ENCODE data around the gene MED14. TPM values are rescaled to one million over a fixed set of nuclear protein-coding genes. Genes with fewer than 3 reads are reported as not detected.

The MED14 gene
- total RNA-seq, 1 donor from 2014 or later, result 32.6 TPM

DNA sequence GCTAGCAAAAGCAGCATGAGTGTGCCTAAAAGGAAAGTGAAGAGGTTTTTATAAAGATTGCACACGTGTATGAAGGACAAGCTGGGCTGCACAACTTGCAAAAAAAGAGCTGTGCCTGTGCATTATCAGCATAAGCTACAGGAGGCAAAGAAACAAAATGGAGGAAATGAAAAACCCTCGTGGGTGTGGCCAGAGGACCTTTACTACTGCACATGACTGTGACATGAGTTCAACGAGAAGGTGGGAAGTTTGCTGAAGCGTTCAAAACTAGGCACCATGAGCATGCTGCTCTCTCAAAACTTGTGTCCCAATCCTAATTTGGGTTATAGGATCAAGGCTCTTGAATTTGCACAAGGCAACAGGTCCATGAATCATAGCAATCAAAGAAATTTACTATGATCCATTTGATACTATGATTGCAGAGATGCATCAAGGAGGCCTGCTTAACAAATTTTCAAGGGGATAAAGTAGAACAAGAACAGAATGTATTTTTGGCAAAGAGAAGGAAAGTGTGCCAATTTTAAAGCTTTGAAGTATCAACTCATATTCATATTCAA is 49.9 kb downstream of the MED14 start:
- TF ChIP-seq, protein P1, sequence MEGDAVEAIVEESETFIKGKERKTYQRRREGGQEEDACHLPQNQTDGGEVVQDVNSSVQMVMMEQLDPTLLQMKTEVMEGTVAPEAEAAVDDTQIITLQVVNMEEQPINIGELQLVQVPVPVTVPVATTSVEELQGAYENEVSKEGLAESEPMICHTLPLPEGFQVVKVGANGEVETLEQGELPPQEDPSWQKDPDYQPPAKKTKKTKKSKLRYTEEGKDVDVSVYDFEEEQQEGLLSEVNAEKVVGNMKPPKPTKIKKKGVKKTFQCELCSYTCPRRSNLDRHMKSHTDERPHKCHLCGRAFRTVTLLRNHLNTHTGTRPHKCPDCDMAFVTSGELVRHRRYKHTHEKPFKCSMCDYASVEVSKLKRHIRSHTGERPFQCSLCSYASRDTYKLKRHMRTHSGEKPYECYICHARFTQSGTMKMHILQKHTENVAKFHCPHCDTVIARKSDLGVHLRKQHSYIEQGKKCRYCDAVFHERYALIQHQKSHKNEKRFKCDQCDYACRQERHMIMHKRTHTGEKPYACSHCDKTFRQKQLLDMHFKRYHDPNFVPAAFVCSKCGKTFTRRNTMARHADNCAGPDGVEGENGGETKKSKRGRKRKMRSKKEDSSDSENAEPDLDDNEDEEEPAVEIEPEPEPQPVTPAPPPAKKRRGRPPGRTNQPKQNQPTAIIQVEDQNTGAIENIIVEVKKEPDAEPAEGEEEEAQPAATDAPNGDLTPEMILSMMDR (IDR thresholded peaks at IDR 0.05), result no peak
- H3K27me3 ChIP-seq (ENCODE audit: low read depth), result no peaks in the 10 kb centered on the region

DNA sequence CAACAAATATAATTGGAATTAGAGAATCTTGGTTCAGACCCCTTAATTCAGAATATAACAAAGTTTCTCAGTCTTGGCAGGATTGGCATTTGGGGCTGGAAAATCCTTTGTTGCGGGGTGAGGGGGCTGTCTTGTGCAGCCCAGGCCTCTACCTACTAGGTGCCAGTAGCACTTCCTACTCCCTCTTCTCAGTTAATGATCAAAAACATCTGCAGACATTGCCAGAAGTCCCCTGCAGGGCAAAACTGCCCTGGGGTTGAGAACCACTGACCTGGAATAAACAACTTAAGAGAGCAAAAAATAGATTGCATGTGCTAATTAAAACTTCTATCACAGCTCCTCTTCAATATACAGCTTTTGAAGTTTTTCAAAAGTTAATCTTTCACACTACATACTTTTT is 51.2 kb downstream of the MED14 start:
- intact Hi-C loops (cut with DNase I), result no loop called here
- TF ChIP-seq, protein P1 (IDR thresholded peaks at IDR 0.05), result no peak
- DNase-seq (no peak), ATAC-seq (no peak)
- H3K4me3 ChIP-seq, result no peak overlapping the region
- no peaks in the 10 kb centered on the region for H3K27me3 ChIP-seq (ENCODE audit: low read depth)
- H3K27ac ChIP-seq, result no peak overlapping the region
- no peaks in the 10 kb centered on the region for H3K4me1 ChIP-seq
- peaks cover 49% of the 10 kb centered on the region for H3K36me3 ChIP-seq
- H3K9me3 ChIP-seq, result no peaks in the 10 kb centered on the region

More for the DNA sequence above, 49.9 kb downstream of the MED14 start:
- Histone ChIP-seq H3K36me3 (peaks cover 39% of the 10 kb centered on the region), H3K9me3 (no peaks in the 10 kb centered on the region), H3K4me1 (no peaks in the 10 kb centered on the region), H3K4me3 (no peak overlapping the region), H3K27ac (no peak overlapping the region)
- ATAC-seq, result no peak
- intact Hi-C loops (cut with DNase I), result no loop called here
- no peak for DNase-seq

DNA sequence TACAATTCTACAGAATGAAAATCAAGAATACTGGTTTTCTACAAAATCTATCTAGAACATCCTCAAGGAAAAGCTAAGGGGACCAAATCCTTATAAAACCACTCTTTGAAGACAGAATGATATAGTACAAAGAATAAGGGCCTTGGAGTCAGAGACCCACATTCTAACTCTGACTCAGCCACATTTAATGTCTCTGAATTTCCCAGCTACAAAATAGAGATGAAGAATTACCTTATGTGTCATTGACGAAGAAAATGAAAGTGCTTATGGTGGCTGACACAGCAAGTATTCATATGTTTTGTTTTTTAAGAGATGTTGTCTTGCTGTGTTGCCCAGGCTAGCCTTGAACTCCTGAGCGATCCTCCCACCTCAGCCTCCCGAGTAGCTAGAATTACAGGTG is 52.1 kb downstream of the MED14 start:
- TF ChIP-seq, protein P1 (IDR thresholded peaks at IDR 0.05), result no peak
- Histone ChIP-seq H3K4me1 (no peaks in the 10 kb centered on the region), H3K36me3 (peaks cover 50% of the 10 kb centered on the region), H3K27ac (no peak overlapping the region), H3K9me3 (no peaks in the 10 kb centered on the region), H3K27me3 (ENCODE audit: low read depth) (no peaks in the 10 kb centered on the region), H3K4me3 (no peak overlapping the region)
- DNase-seq (no peak), ATAC-seq (no peak)
- intact Hi-C loops (cut with DNase I), result no loop called here

DNA sequence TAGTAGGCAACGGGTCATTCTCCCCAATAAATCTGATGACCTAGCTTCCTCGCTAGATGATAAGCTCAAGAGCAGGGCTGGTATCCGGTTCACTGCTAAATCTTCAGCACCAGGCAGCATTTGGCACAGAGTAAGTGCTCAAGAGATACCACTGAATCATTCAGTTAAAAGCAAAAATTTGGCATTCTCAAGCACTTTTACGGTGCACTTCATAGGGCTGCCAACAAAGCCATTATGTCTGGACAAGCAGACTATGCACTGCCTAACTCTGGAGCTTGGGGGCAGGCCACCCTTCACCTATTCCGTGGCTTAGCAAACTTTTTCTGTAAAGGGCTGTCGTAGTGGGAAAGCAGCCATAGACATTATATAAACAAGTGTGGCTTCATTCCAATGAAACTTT is 64.2 kb downstream of the MED14 start:
- ATAC-seq (no peak), DNase-seq (no peak)
- TF ChIP-seq, protein P1 (IDR thresholded peaks at IDR 0.05), result no peak
- Histone ChIP-seq H3K36me3 (peaks cover 62% of the 10 kb centered on the region), H3K9me3 (no peaks in the 10 kb centered on the region), H3K4me3 (no peak overlapping the region), H3K27ac (no peak overlapping the region), H3K4me1 (no peaks in the 10 kb centered on the region), H3K27me3 (ENCODE audit: low read depth) (no peaks in the 10 kb centered on the region)
- intact Hi-C loops (cut with DNase I), result no loop called here

DNA sequence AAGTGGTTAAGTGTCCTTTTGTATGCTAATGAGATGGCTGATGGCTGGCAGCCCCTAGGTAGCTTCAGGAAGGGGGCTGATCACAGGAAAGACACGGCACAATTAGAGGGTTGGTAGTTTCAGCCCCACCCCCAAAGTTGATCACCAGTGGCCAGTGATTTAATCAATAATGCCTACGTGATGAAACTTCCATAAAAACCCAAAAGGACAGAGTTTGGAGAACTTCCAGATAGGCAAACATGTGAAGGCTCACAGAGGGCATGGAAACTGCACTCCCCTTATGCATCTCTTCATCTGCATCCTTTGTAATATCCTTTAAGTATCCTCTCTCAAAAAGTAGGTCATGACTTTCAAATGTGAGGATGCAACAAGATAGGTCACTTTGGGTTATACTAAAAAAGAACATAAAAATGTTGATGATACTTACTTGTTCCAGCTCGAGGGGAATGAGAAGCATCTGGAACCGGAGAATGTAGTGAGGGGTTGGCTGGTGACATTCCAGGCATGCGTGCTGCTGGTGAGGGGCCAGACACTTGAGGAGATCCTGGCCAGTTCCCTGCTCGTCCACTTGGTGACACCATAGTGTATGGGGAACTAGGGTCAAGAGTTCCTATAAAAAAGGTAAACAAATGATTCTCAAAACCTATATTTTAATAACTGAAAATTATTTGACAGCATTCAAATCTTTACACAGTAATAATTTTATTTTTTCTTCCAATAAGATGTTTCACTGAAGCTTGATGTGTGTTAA is 71.3 kb downstream of the MED14 start:
- DNase-seq, result no peak
- Histone ChIP-seq H3K9me3 (no peaks in the 10 kb centered on the region), H3K27me3 (ENCODE audit: low read depth) (no peaks in the 10 kb centered on the region), H3K36me3 (peaks cover 74% of the 10 kb centered on the region), H3K27ac (no peak overlapping the region), H3K4me1 (no peaks in the 10 kb centered on the region), H3K4me3 (no peak overlapping the region)
- TF ChIP-seq, protein P1 (IDR thresholded peaks at IDR 0.05), result peak; percentile 21
- ATAC-seq, result no peak
- intact Hi-C loops (cut with DNase I), result no loop called here

Data from lower lobe of right lung (tissue), 2 donors.